H1 (cell line): ENCODE results near the gene SEPTIN7. TPM values are rescaled to one million over a fixed set of nuclear protein-coding genes. Genes with fewer than 3 reads are reported as not detected.

Experiments
- CTCF ChIA-PET: fragments of 300-600 bp; sonication (Branson Sonifier 250); formaldehyde crosslinking; loops from one replicate; lab custom pipeline; 2021; ENCODE audit not compliant: partially characterized antibody; lab: Charles Lee
- POLR2A ChIA-PET: fragments of 300-600 bp; sonication (Branson Sonifier 250); formaldehyde crosslinking; loops from one replicate; lab custom pipeline; 2021; ENCODE audit warnings: inconsistent platforms; ENCODE audit not compliant: partially characterized antibody; lab: Charles Lee
- DNase-seq, 2 experiments: peaks; one replicate each; pipeline versions ENCODE4 v3.0.0 to v3.0.0-alpha.2; 2010 to 2022; ENCODE audit warnings: low spot score in 2 of 2, low read depth in 1 of 2, mixed read lengths in 1 of 2
- FAIRE-seq: peaks from 2 replicates; lab custom pipeline; 2011; peaks lifted over from hg19 to GRCh38; lab: Jason Lieb, UNC
- H2AFZ ChIP-seq: 2 replicates; pipeline ENCODE4 v1.8.1; 2012; ENCODE audit warnings: low read length, inconsistent platforms
- H2AK5ac ChIP-seq: 2 replicates; pipeline ENCODE4 v1.6.1; 2013; ENCODE audit warnings: low read depth, low read length
- H2BK120ac ChIP-seq: replicated peaks from 2 replicates; pipeline ENCODE3; 2013; ENCODE audit warnings: low read depth, low read length, inconsistent platforms
- H2BK12ac ChIP-seq: 2 replicates; pipeline ENCODE4 v1.6.1; 2013; ENCODE audit warnings: low read depth, low read length
- H2BK15ac ChIP-seq: 2 replicates; pipeline ENCODE4 v1.6.1; 2013; ENCODE audit warnings: low read length
- H2BK20ac ChIP-seq: 2 replicates; pipeline ENCODE4 v1.6.1; 2013; ENCODE audit warnings: low read length
- H2BK5ac ChIP-seq: 2 replicates; pipeline ENCODE4 v1.6.1; 2013; ENCODE audit warnings: low read depth, low read length
- H3K14ac ChIP-seq: 2 replicates; pipeline ENCODE4 v1.6.1; 2013; ENCODE audit warnings: inconsistent platforms; ENCODE audit not compliant: insufficient read length
- H3K18ac ChIP-seq: 2 replicates; pipeline ENCODE4 v1.6.1; 2013; ENCODE audit warnings: low read length; ENCODE audit errors: extremely low read depth
- H3K23ac ChIP-seq: 2 replicates; pipeline ENCODE4 v1.6.1; 2013; ENCODE audit warnings: inconsistent platforms; ENCODE audit not compliant: insufficient read length
- H3K23me2 ChIP-seq: 2 replicates; pipeline ENCODE4 v1.6.1; 2013; ENCODE audit warnings: low read depth, low read length
- H3K27ac ChIP-seq: 2 replicates; pipeline ENCODE4 v1.6.1; 2011; ENCODE audit warnings: low read depth, low read length, inconsistent platforms
- H3K27me3 ChIP-seq, 4 experiments: replicated peaks in 1 of 4; 1 replicate in 1 of 4; 2 replicates in 3 of 4; pipeline versions ENCODE4 v1.6.1 to v1.8.1; 2011 to 2013; ENCODE audit warnings: low read length in 3 of 4, mild to moderate bottlenecking in 3 of 4, inconsistent platforms in 2 of 4, mixed read lengths in 2 of 4, moderate library complexity in 1 of 4; ENCODE audit not compliant: control insufficient read depth in 3 of 4, insufficient read depth in 3 of 4; ENCODE audit errors: extremely low read depth in 1 of 4
- H3K36me3 ChIP-seq, 4 experiments: 2 replicates each; pipeline versions ENCODE4 v1.6.1 to v1.8.1; 2011 to 2013; ENCODE audit warnings: mild to moderate bottlenecking in 4 of 4, low read length in 3 of 4, moderate library complexity in 2 of 4, control low read depth in 1 of 4, inconsistent platforms in 1 of 4; ENCODE audit not compliant: insufficient read depth in 4 of 4, control insufficient read depth in 2 of 4
- H3K4ac ChIP-seq: replicated peaks from 2 replicates; pipeline ENCODE3; 2013; ENCODE audit warnings: low read length, low read depth, mixed read lengths, inconsistent platforms; ENCODE audit not compliant: insufficient read length
- H3K4me1 ChIP-seq, 4 experiments: replicated peaks in 1 of 4; 1 replicate in 1 of 4; 2 replicates in 3 of 4; pipeline versions ENCODE4 v1.6.1 to v1.8.1; 2011 to 2013; ENCODE audit warnings: low read length in 3 of 4, inconsistent platforms in 2 of 4, mixed read lengths in 1 of 4; ENCODE audit not compliant: insufficient read depth in 4 of 4, control insufficient read depth in 3 of 4
- H3K4me2 ChIP-seq, 2 experiments: 2 replicates each; pipeline versions ENCODE4 v1.6.1 to v1.8.1; 2011 to 2013; ENCODE audit warnings: low read depth in 2 of 2, low read length in 2 of 2, control low read depth in 1 of 2, inconsistent platforms in 1 of 2, mild to moderate bottlenecking in 1 of 2; ENCODE audit not compliant: insufficient read depth in 1 of 2
- H3K4me3 ChIP-seq, 4 experiments: fragments of 200-600, 300-600 bp in 1 of 4; sonication (generic), shearing (Covaris generic), sonication (Bioruptor Twin) in 1 of 4; 2 replicates each; pipeline versions ENCODE4 v1.5.1 to v1.8.1; 2011 to 2016; ENCODE audit warnings: low read length in 4 of 4, low read depth in 3 of 4, control low read depth in 2 of 4, inconsistent platforms in 2 of 4, mild to moderate bottlenecking in 2 of 4, mixed read lengths in 1 of 4, moderate library complexity in 1 of 4; ENCODE audit not compliant: insufficient read depth in 2 of 4; ENCODE audit errors: extremely low read depth in 1 of 4
- H3K56ac ChIP-seq: replicated peaks from 2 replicates; pipeline ENCODE3; 2013; ENCODE audit warnings: low read depth, mild to moderate bottlenecking, mixed read lengths, low read length, inconsistent platforms; ENCODE audit not compliant: insufficient read length
- H3K79me1 ChIP-seq: 2 replicates; pipeline ENCODE4 v1.6.1; 2013; ENCODE audit warnings: low read depth, low read length, control low read depth
- H3K79me2 ChIP-seq, 2 experiments: 2 replicates each; pipeline versions ENCODE4 v1.6.1 to v1.8.1; 2012 to 2013; ENCODE audit warnings: low read length in 2 of 2, mild to moderate bottlenecking in 2 of 2, inconsistent platforms in 1 of 2; ENCODE audit not compliant: insufficient read depth in 2 of 2, control insufficient read depth in 1 of 2
- H3K9ac ChIP-seq, 4 experiments: replicated peaks in 1 of 4; 1 replicate in 1 of 4; 2 replicates in 3 of 4; pipeline versions ENCODE4 v1.6.1 to v1.8.1; 2011 to 2013; ENCODE audit warnings: low read depth in 3 of 4, low read length in 3 of 4, control low read depth in 2 of 4, mild to moderate bottlenecking in 2 of 4, moderate library complexity in 2 of 4, inconsistent platforms in 1 of 4; ENCODE audit errors: extremely low read depth in 1 of 4
- H3K9me3 ChIP-seq, 2 experiments: 2 replicates each; pipeline versions ENCODE4 v1.6.1 to v1.8.1; 2012 to 2013; ENCODE audit warnings: mild to moderate bottlenecking in 2 of 2, moderate library complexity in 2 of 2, control low read depth in 1 of 2, inconsistent platforms in 1 of 2, low read depth in 1 of 2, low read length in 1 of 2, mixed read lengths in 1 of 2; ENCODE audit not compliant: insufficient read depth in 2 of 2
- H4K20me1 ChIP-seq, 2 experiments: replicated peaks in 1 of 2; 2 replicates each; pipeline versions ENCODE3 to v1.8.1; 2011 to 2013; ENCODE audit warnings: inconsistent platforms in 2 of 2, low read length in 2 of 2, mild to moderate bottlenecking in 1 of 2; ENCODE audit not compliant: insufficient read depth in 2 of 2, control insufficient read depth in 1 of 2
- H4K5ac ChIP-seq: 2 replicates; pipeline ENCODE4 v1.6.1; 2013; ENCODE audit warnings: low read length, low read depth, mixed read lengths, inconsistent platforms; ENCODE audit not compliant: insufficient read length
- H4K8ac ChIP-seq: 2 replicates; pipeline ENCODE4 v1.8.0; 2013; ENCODE audit warnings: mild to moderate bottlenecking, moderate library complexity, low read length, inconsistent platforms; ENCODE audit not compliant: insufficient read depth; ENCODE audit errors: extremely low read depth
- H4K91ac ChIP-seq: replicated peaks from 2 replicates; pipeline ENCODE3; 2013; ENCODE audit warnings: low read length, mixed read lengths, inconsistent platforms; ENCODE audit not compliant: insufficient read length
- ASH2L ChIP-seq: fragments of 200-600, 300-600 bp; sonication (generic); IDR thresholded peaks from one replicate; pipeline ENCODE4 v1.7.1; 2017; ENCODE audit warnings: low read length
- CREB1 ChIP-seq: IDR thresholded peaks from 2 replicates; pipeline ENCODE4 v1.6.1; 2012; ENCODE audit warnings: inconsistent platforms
- FOSL1 ChIP-seq: IDR thresholded peaks from 2 replicates; pipeline ENCODE4 v1.6.1; 2011; ENCODE audit warnings: mild to moderate bottlenecking, low read depth, low read length, moderate library complexity; ENCODE audit not compliant: insufficient read depth
- KDM4A ChIP-seq: IDR thresholded peaks from one replicate; pipeline ENCODE4 v1.7.1; 2012; ENCODE audit warnings: low read depth, mild to moderate bottlenecking, moderate library complexity, low read length, inconsistent platforms; ENCODE audit not compliant: severe bottlenecking
- POU5F1 ChIP-seq: IDR thresholded peaks from 2 replicates; pipeline ENCODE4 v1.6.1; 2011; ENCODE audit warnings: low read depth, mild to moderate bottlenecking, low read length, moderate library complexity
- RBBP5 ChIP-seq: IDR thresholded peaks from 2 replicates; pipeline ENCODE4 v1.7.1; 2012; ENCODE audit warnings: low read depth, mild to moderate bottlenecking, inconsistent platforms, low read length, moderate library complexity, borderline replicate concordance
- SAP30 ChIP-seq: fragments of 300-600 bp; sonication (generic); IDR thresholded peaks from 2 replicates; pipeline ENCODE4 v1.7.1; 2012; ENCODE audit warnings: low read length, moderate library complexity, mild to moderate bottlenecking, inconsistent platforms; ENCODE audit not compliant: insufficient read depth, insufficient replicate concordance
- SIN3A ChIP-seq, 2 experiments: IDR thresholded peaks in 1 of 2; conservative IDR thresholded peaks in 1 of 2; 2 replicates each; pipeline ENCODE4 v1.6.1; 2011 to 2012; ENCODE audit warnings: low read length in 2 of 2, improper control_type of control experiment in 1 of 2, low read depth in 1 of 2, mild to moderate bottlenecking in 1 of 2
- TCF12 ChIP-seq: IDR thresholded peaks from 2 replicates; pipeline ENCODE4 v1.6.1; 2011; ENCODE audit warnings: low read depth, mild to moderate bottlenecking, low read length
- WGBS, 2 experiments: shearing (Covaris generic) in 1 of 2; methylation state at CpG; one replicate each; pipeline versions ENCODE4 v1.1.6 to v1.1.7; 2013 to 2015; ENCODE audit warnings: low lambda C conversion rate in 2 of 2, mixed read lengths in 2 of 2, inconsistent platforms in 1 of 2, low coverage in 1 of 2, missing lambda C conversion rate in 1 of 2; ENCODE audit not compliant: insufficient replicate concordance in 2 of 2, insufficient coverage in 1 of 2, insufficient read length in 1 of 2; ENCODE audit errors: extremely low coverage in 1 of 2, missing lambda C conversion rate in 1 of 2; 5-methylcytosine and 5-hydroxymethylcytosine counted together
- polyA plus RNA-seq, 7 experiments: library from polyadenylated mRNA; depleted of rRNA in 3 of 7; stranded (reverse) in 5 of 7; unstranded in 2 of 7; fragments of >200 nt in 5 of 7; fragments of 200-250 nt in 2 of 7; gene quantifications; 1 replicate in 5 of 7; 2 replicates in 1 of 7; 4 replicates in 1 of 7; pipeline versions ENCODE4 v1.2.1 to v1.2.3, GENCODE V29; 2011 to 2013; ENCODE audit warnings: missing spikeins in 2 of 7, mixed read lengths in 2 of 7
- total RNA-seq: library from RNA; stranded (reverse); fragmentation: NEBNext Ultra II Directional; extraction: Animal tissue kit (Norgen Biotek cat#: 25700); gene quantifications from 2 replicates; pipeline ENCODE4 v1.2.1, GENCODE V29; 2021

SEPTIN7 gene
- total and polyA plus RNA-seq, 2 of the 8 experiments (the other 6 are each of a cell fraction or from before 2014, with no cell fraction given), result 85.3 to 183 TPM

- H3K9ac ChIP-seq, result peak overlapping the region; percentile 64 to 99 (median 96)
- peak overlapping the region; percentile 95 for H3K18ac ChIP-seq
- FAIRE-seq, result no peak
- peak overlapping the region; percentile 78 to 85 for H3K4me2 ChIP-seq
- H3K79me1 ChIP-seq, result no peaks in the 10 kb centered on the region
- H3K9me3 ChIP-seq, result no peaks in the 10 kb centered on the region
- TF ChIP-seq RBBP5, result peak; percentile 80; the same call in 1 of the 2 replicates
- peak; percentile 20; the same call in 1 of the 2 replicates for TF ChIP-seq CREB1
- peak; percentile 5 for TF ChIP-seq KDM4A
- peak in 1 of 2 experiments; percentile 76; a peak in 1 of 4 replicates for TF ChIP-seq SIN3A (conservative IDR thresholded peaks at IDR 0.05 in 1 of 2, IDR thresholded peaks at IDR 0.05 in 1 of 2; ENCODE audit: low read depth in 1 of 2, low read length in 2 of 2)
- peak; percentile 64 for TF ChIP-seq SAP30
- TF ChIP-seq POU5F1, result no peak
- TF ChIP-seq TCF12, result no peak
- 0 out of 2 replicates have a peak, but pooled peaks have one; percentile 38 for TF ChIP-seq FOSL1
- peak; percentile 90 for TF ChIP-seq ASH2L
- H2BK20ac ChIP-seq, result 0 out of 2 replicates have a peak overlapping the region, but pooled peaks have one; percentile 35
- peak overlapping the region; percentile 79 for H2AFZ ChIP-seq
- H3K27me3 ChIP-seq, result no peaks in the 10 kb centered on the region
- WGBS, 2 experiments, result 3% methylated on average over 37 of the region's 37 CpGs; no CpG with 5 or more reads in 1 of the 2 experiments
- H3K56ac ChIP-seq, result peak overlapping the region; percentile 86
- H3K4me1 ChIP-seq, result peaks cover 0 to 4% (median 1%) of the 10 kb centered on the region in 4 experiments; a peak in 3 of 7 replicates
- no peak overlapping the region for H3K4ac ChIP-seq
- H4K91ac ChIP-seq, result peak overlapping the region; percentile 99
- DNase-seq, result peak; percentile 81 to 90
- peak overlapping the region; percentile 97 for H2BK12ac ChIP-seq
- H2BK15ac ChIP-seq, result peak overlapping the region; percentile 99; the same call in 1 of the 2 replicates
- H3K79me2 ChIP-seq, result peaks cover 10 to 32% of the 10 kb centered on the region in 2 experiments
- peak overlapping the region; percentile 85; the same call in 1 of the 2 replicates for H4K8ac ChIP-seq
- ChIA-PET CTCF (interaction anchor here (1.3 to 3.5 kb wide), 8 partner anchors 9 to 113 kb away, joined by 4 to 17 read pairs (median 8); no protein-coding TSS in a partner anchor), POLR2A (interaction anchor here (0.5 to 4.8 kb wide), 34 partner anchors 7 to 149 kb away, joined by 3 to 38 read pairs (median 4); partner anchors contain the start of gene HERPUD2)
- no peaks in the 10 kb centered on the region for H4K20me1 ChIP-seq
- H3K4me3 ChIP-seq, result peak overlapping the region; percentile 84 to 94 (median 88)
- H3K23ac ChIP-seq, result no peak overlapping the region
- no peak overlapping the region for H2AK5ac ChIP-seq
- H2BK5ac ChIP-seq, result peak overlapping the region; percentile 99
- H3K23me2 ChIP-seq, result peaks cover 6% of the 10 kb centered on the region
- H3K27ac ChIP-seq, result peak overlapping the region; percentile 99
- H3K36me3 ChIP-seq, result no peaks in the 10 kb centered on the region
- H4K5ac ChIP-seq, result peak overlapping the region; percentile 7
- no peak overlapping the region for H2BK120ac ChIP-seq
- H3K14ac ChIP-seq, result no peak overlapping the region
Observed at GRCh38 chr7:35799846-35800717, 775 bp upstream of the SEPTIN7 start.
